GM13977 (cell line): Measurements from ENCODE around the gene DLX2.

Source experiments
- DNase-seq: peaks from one replicate; pipeline ENCODE4 v3.0.0; 2012; ENCODE audit warnings: low spot score
- in situ Hi-C: fragments of 300-500 bp; cut with MboI; formaldehyde crosslinking; loops from one replicate; pipeline ENCODE4 v1.12.0; 2022; ENCODE audit warnings: low sequenced_read_pairs, low pct_unique_long_range_greater_than_20kb, mixed read lengths, inconsistent platforms; ENCODE audit not compliant: unreplicated experiment
- TF ChIP-seq, protein P1 (sequence below): IDR thresholded peaks from 2 replicates; pipeline ENCODE4 v1.5.1; 2012; ENCODE audit warnings: mild to moderate bottlenecking, control low read depth; ENCODE audit not compliant: insufficient read depth; ENCODE audit errors: extremely low read depth, missing control alignments

DLX2 gene

GRCh38 chr2:172058660-172059059, 44.0 kb downstream of the DLX2 start:
- DNase-seq: no peak
- in situ Hi-C loops: no loop called here
- TF ChIP-seq, protein P1, sequence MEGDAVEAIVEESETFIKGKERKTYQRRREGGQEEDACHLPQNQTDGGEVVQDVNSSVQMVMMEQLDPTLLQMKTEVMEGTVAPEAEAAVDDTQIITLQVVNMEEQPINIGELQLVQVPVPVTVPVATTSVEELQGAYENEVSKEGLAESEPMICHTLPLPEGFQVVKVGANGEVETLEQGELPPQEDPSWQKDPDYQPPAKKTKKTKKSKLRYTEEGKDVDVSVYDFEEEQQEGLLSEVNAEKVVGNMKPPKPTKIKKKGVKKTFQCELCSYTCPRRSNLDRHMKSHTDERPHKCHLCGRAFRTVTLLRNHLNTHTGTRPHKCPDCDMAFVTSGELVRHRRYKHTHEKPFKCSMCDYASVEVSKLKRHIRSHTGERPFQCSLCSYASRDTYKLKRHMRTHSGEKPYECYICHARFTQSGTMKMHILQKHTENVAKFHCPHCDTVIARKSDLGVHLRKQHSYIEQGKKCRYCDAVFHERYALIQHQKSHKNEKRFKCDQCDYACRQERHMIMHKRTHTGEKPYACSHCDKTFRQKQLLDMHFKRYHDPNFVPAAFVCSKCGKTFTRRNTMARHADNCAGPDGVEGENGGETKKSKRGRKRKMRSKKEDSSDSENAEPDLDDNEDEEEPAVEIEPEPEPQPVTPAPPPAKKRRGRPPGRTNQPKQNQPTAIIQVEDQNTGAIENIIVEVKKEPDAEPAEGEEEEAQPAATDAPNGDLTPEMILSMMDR: no peak

DNA sequence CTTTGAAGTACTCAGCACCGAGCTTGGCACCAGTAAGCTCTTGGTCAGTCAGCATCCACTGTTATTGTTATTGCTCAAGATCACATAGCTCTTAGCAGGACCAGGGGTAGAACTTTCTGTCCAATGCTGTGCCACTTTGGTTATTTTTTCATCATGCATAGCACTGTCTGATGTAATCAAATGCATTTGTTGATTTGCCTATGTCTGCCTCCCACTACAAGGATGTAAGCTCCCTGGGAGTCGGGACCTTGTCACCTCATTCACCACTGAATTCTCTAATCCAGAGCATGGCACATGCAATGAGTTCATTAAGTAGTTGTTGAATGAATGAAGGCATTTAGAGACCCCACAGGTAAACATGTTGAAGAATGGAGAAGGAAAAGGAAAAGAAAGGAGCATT, 46.4 kb downstream of the DLX2 start:
- DNase-seq: no peak
- in situ Hi-C loops: no loop called here
- TF ChIP-seq, protein P1: no peak

- DNase-seq: no peak
- in situ Hi-C loops: no loop called here
- TF ChIP-seq, protein P1: no peak
Observed at GRCh38 chr2:172053486-172053885, 49.2 kb downstream of the DLX2 start.

GRCh38 chr2:172052000-172052983, 50.4 kb downstream of the DLX2 start:
- in situ Hi-C loops: no loop called here
- DNase-seq: peak; percentile 33
- TF ChIP-seq, protein P1: no peak

GRCh38 chr2:172050479-172051125, 52.1 kb downstream of the DLX2 start:
- DNase-seq: no peak
- in situ Hi-C loops: no loop called here
- TF ChIP-seq, protein P1: no peak

DNA sequence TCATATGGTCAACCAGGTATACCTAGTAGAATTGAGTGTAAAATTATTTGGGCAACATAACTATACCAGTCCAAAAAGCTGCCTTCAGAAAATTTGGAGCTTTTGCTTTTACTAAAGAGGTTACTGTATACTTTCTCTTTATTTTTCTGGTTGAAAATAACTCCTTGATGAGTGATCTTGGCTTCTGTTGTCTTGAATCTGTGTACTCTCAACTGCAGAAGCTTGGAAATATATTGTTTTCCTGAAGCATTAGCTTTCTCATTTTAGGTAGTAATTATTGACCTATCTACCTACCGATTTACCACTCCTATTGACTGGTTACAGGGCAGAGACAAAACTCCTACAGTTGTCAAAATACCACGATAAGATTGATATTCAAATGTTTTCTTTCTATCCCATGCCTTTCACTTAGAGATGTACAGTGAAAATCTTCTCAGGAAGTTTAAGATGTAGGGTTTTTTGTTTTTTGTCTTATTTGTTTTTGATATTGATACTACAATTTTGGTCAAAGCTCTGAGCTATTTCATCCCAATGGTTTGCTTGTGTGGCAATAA, 53.1 kb downstream of the DLX2 start:
- DNase-seq: no peak
- in situ Hi-C loops: no loop called here
- TF ChIP-seq, protein P1: no peak
